ENCODE results near the gene THSD1. TPM values are rescaled to one million over a fixed set of nuclear protein-coding genes. Genes with fewer than 3 reads are reported as not detected.
"Not testable (repeated sequence)": the region's sequence is repeated elsewhere in the genome, so short reads cannot be mapped to it uniquely, and the experiment has no call there.

The THSD1 gene
- total and polyA plus RNA-seq, 2 donors from 2014 or later: 2.2 to 6.4 TPM

DNA sequence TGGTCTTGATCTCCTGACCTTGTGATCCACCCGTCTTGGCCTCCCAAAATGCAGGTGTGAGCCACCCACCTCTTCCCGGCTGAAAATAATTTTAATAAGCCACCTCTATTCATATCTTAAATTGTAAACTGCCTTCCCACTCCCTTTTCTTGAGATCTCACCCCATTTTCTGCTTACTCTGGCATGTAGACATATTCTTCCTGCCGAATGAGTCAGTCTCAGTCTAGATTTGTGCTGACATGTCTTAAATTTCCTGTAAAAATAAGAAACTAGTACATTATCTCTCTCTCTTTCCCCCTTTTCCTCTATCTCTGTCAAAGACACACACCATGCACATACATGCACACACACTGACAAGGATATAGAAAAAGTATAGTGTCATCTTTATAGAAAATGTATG, 60.9 kb downstream of the THSD1 start:
- Histone ChIP-seq H3K4me1 (ENCODE audit: control insufficient read depth in 2 of 3, insufficient read depth in 2 of 3, low read depth in 1 of 3, low read length in 3 of 3) (no peaks in the 10 kb centered on the region), H3K27me3 (ENCODE audit: control insufficient read depth, insufficient read depth, low read length) (no peaks in the 10 kb centered on the region), H3K9me3 (ENCODE audit: control insufficient read depth in 2 of 3, insufficient read depth in 1 of 3, low read length in 3 of 3) (no peaks in the 10 kb centered on the region), H3K4me3 (ENCODE audit: low read length in 3 of 3) (no peak overlapping the region), H3K36me3 (ENCODE audit: control insufficient read depth in 2 of 3, insufficient read depth in 3 of 3, low read length in 3 of 3) (no peaks in the 10 kb centered on the region), H3K9ac (ENCODE audit: low read length in 3 of 3) (no peak overlapping the region), H3K27ac (ENCODE audit: low read depth in 2 of 2, low read length in 2 of 2) (no peak overlapping the region)
- DNase-seq (no peak), FAIRE-seq (no peak)
- intact Hi-C loops (cut with DNase I): no loop called here
- TF ChIP-seq, protein P1, sequence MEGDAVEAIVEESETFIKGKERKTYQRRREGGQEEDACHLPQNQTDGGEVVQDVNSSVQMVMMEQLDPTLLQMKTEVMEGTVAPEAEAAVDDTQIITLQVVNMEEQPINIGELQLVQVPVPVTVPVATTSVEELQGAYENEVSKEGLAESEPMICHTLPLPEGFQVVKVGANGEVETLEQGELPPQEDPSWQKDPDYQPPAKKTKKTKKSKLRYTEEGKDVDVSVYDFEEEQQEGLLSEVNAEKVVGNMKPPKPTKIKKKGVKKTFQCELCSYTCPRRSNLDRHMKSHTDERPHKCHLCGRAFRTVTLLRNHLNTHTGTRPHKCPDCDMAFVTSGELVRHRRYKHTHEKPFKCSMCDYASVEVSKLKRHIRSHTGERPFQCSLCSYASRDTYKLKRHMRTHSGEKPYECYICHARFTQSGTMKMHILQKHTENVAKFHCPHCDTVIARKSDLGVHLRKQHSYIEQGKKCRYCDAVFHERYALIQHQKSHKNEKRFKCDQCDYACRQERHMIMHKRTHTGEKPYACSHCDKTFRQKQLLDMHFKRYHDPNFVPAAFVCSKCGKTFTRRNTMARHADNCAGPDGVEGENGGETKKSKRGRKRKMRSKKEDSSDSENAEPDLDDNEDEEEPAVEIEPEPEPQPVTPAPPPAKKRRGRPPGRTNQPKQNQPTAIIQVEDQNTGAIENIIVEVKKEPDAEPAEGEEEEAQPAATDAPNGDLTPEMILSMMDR (IDR thresholded peaks at IDR 0.05; ENCODE audit: borderline replicate concordance, extremely low read depth, insufficient read depth): no peak

DNA sequence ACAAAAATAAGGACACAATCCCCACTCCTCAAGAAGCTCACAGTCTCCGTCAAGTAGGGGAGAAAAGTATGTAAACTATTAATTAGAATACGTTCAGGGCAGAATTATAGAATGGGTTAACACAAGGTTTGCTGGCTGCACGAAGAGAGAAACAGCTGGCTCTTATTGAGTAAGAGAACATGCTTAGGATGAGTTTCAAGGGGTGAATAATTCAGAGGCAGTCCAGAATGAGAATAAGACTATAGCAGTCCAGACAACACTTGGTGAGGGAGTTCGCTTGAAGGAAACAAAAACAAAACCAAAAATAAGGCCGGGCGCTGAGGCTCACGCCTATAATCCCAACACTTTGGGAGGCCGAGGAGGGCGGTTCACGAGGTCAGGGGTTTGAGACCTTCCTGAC, 61.9 kb downstream of the THSD1 start:
- Histone ChIP-seq H3K36me3 (ENCODE audit: control insufficient read depth in 2 of 3, insufficient read depth in 3 of 3, low read length in 3 of 3) (no peaks in the 10 kb centered on the region), H3K4me3 (ENCODE audit: low read length in 3 of 3) (no peak overlapping the region), H3K9ac (ENCODE audit: low read length in 3 of 3) (no peak overlapping the region), H3K27ac (ENCODE audit: low read depth in 2 of 2, low read length in 2 of 2) (no peak overlapping the region), H3K9me3 (ENCODE audit: control insufficient read depth in 2 of 3, insufficient read depth in 1 of 3, low read length in 3 of 3) (no peaks in the 10 kb centered on the region), H3K4me1 (ENCODE audit: control insufficient read depth in 2 of 3, insufficient read depth in 2 of 3, low read depth in 1 of 3, low read length in 3 of 3) (no peaks in the 10 kb centered on the region), H3K27me3 (ENCODE audit: control insufficient read depth, insufficient read depth, low read length) (no peaks in the 10 kb centered on the region)
- DNase-seq (no peak), FAIRE-seq (no peak)
- intact Hi-C loops (cut with DNase I): no loop called here
- TF ChIP-seq, protein P1 (IDR thresholded peaks at IDR 0.05; ENCODE audit: borderline replicate concordance, extremely low read depth, insufficient read depth): no peak

DNA sequence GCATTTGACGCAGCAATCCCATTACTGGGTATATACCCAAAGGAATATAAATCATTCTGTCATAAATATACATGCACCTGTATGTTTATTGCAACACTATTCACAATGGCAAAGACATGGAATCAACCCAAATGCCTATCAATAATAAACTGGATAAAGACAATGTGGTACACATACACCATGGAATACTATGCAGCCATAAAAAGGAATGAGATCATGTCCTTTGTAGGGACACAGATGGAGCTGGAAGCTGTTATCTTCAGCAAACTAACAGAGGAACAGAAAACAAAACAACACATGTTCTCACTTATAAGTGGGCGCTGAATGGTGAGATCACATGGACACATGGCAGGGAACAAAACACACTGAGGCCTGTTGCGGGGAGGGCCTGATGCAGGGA, 63.8 kb downstream of the THSD1 start:
- H3K27ac ChIP-seq (ENCODE audit: low read depth in 2 of 2, low read length in 2 of 2); H3K4me1 ChIP-seq (ENCODE audit: control insufficient read depth in 2 of 3, insufficient read depth in 2 of 3, low read depth in 1 of 3, low read length in 3 of 3); H3K4me3 ChIP-seq (ENCODE audit: low read length in 3 of 3); FAIRE-seq; H3K9ac ChIP-seq (ENCODE audit: low read length in 3 of 3); H3K36me3 ChIP-seq (ENCODE audit: control insufficient read depth in 2 of 3, insufficient read depth in 3 of 3, low read length in 3 of 3); H3K9me3 ChIP-seq (ENCODE audit: control insufficient read depth in 2 of 3, insufficient read depth in 1 of 3, low read length in 3 of 3); DNase-seq; intact Hi-C loops (cut with DNase I); H3K27me3 ChIP-seq (ENCODE audit: control insufficient read depth, insufficient read depth, low read length): not testable (repeated sequence)

DNA sequence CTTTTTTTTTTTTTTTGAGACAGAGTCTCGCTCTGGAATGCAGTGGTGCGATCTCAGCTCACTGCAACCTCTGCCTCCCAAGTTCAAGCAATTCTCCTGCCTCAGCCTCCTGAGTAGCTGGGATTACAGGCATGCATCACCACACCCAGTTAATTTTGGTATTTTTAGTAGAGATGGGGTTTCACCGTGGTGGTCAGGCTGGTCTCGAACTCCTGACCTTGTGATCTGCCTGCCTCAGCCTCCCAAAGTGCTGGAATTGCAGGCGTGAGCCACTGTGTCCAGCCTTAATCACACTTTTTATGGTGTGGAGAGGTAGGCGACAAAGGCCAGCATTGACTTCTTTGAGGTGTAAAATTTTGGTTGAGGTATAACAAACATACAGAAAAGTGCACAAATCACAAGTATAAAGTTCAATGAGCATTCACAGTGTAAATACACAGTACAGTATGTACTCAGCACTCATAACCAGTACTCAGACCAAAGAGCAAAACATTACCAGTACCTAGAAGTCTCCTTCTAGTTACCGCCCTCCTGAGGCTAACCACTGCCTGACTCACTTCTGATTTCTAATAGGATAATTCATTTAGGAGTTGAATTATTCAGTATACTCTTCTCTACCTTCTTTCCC, 68.0 kb downstream of the THSD1 start:
- FAIRE-seq: not testable (repeated sequence)

DNA sequence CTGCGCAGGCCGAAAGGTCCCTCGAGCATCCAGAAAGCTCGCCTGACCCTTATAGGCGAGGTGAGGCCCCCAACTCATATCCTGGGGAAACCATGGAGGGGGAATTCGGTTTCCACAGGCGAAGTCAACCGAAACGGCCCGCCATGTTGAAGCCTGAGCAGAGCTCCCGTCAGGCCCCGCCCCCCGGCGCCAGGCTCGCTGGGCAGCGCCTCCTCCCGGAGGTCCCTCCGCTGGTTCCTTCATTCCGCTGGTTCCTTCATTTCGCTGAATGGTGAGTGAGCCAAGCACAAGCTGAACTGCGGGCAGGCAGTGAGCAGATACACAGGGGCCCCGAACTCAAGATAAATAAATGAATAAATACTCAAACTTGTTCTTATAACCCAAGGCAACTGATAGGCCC, 71.9 kb downstream of the THSD1 start:
- H3K9ac ChIP-seq (ENCODE audit: low read length in 3 of 3); H3K9me3 ChIP-seq (ENCODE audit: control insufficient read depth in 2 of 3, insufficient read depth in 1 of 3, low read length in 3 of 3); H3K36me3 ChIP-seq (ENCODE audit: control insufficient read depth in 2 of 3, insufficient read depth in 3 of 3, low read length in 3 of 3); H3K27ac ChIP-seq (ENCODE audit: low read depth in 2 of 2, low read length in 2 of 2); H3K27me3 ChIP-seq (ENCODE audit: control insufficient read depth, insufficient read depth, low read length); intact Hi-C loops (cut with DNase I); H3K4me3 ChIP-seq (ENCODE audit: low read length in 3 of 3); DNase-seq; H3K4me1 ChIP-seq (ENCODE audit: control insufficient read depth in 2 of 3, insufficient read depth in 2 of 3, low read depth in 1 of 3, low read length in 3 of 3); FAIRE-seq: not testable (repeated sequence)

More for the DNA sequence above, 68.0 kb downstream of the THSD1 start:
- H3K4me3 ChIP-seq (ENCODE audit: low read length in 3 of 3); DNase-seq; H3K9me3 ChIP-seq (ENCODE audit: control insufficient read depth in 2 of 3, insufficient read depth in 1 of 3, low read length in 3 of 3); H3K4me1 ChIP-seq (ENCODE audit: control insufficient read depth in 2 of 3, insufficient read depth in 2 of 3, low read depth in 1 of 3, low read length in 3 of 3); H3K36me3 ChIP-seq (ENCODE audit: control insufficient read depth in 2 of 3, insufficient read depth in 3 of 3, low read length in 3 of 3); H3K9ac ChIP-seq (ENCODE audit: low read length in 3 of 3); H3K27ac ChIP-seq (ENCODE audit: low read depth in 2 of 2, low read length in 2 of 2); intact Hi-C loops (cut with DNase I); H3K27me3 ChIP-seq (ENCODE audit: control insufficient read depth, insufficient read depth, low read length): not testable (repeated sequence)

DNA sequence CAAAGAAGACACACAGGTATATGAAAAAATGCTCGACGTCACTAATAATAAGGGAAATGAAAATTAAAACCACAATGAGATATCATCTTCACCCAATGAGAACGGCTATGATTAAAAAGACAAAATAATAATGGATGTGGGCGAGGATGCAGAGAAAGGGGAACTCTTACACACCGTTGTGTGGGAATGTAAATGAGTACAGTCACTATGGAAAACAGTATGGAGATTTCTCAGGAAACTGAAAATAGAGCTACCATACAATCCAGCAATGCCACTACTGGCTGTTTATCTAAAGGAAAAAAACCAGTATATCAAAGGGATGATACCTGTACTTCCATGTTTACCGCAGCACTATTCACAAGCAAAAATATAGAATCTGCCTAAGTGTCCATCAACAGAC, 74.1 kb downstream of the THSD1 start:
- H3K27me3 ChIP-seq (ENCODE audit: control insufficient read depth, insufficient read depth, low read length); H3K9me3 ChIP-seq (ENCODE audit: control insufficient read depth in 2 of 3, insufficient read depth in 1 of 3, low read length in 3 of 3); H3K27ac ChIP-seq (ENCODE audit: low read depth in 2 of 2, low read length in 2 of 2); H3K36me3 ChIP-seq (ENCODE audit: control insufficient read depth in 2 of 3, insufficient read depth in 3 of 3, low read length in 3 of 3); intact Hi-C loops (cut with DNase I); FAIRE-seq; H3K4me3 ChIP-seq (ENCODE audit: low read length in 3 of 3); H3K4me1 ChIP-seq (ENCODE audit: control insufficient read depth in 2 of 3, insufficient read depth in 2 of 3, low read depth in 1 of 3, low read length in 3 of 3); DNase-seq; H3K9ac ChIP-seq (ENCODE audit: low read length in 3 of 3): not testable (repeated sequence)

All from kidney (tissue), 14 donors.